H1 (cell line): ENCODE measurements around the gene MCC. TPM values are rescaled to one million over a fixed set of nuclear protein-coding genes. Genes with fewer than 3 reads are reported as not detected.

Source experiments
- ATF3 ChIP-seq: IDR thresholded peaks from 2 replicates; pipeline ENCODE4 v1.6.1; 2011; ENCODE audit warnings: low read depth, mild to moderate bottlenecking, low read length; ENCODE audit not compliant: insufficient read depth
- polyA plus RNA-seq, 7 experiments: library from polyadenylated mRNA; depleted of rRNA in 3 of 7; stranded (reverse) in 5 of 7; unstranded in 2 of 7; fragments of >200 nt in 5 of 7; fragments of 200-250 nt in 2 of 7; gene quantifications; 1 replicate in 5 of 7; 2 replicates in 1 of 7; 4 replicates in 1 of 7; pipeline versions ENCODE4 v1.2.1 to v1.2.3, GENCODE V29; 2011 to 2013; ENCODE audit warnings: missing spikeins in 2 of 7, mixed read lengths in 2 of 7
- total RNA-seq: library from RNA; stranded (reverse); fragmentation: NEBNext Ultra II Directional; extraction: Animal tissue kit (Norgen Biotek cat#: 25700); gene quantifications from 2 replicates; pipeline ENCODE4 v1.2.1, GENCODE V29; 2021

The MCC gene
- total and polyA plus RNA-seq, 2 of the 8 experiments (the other 6 are each of a cell fraction or from before 2014, with no cell fraction given), result 2.6 to 18.3 TPM

- TF ChIP-seq ATF3, result no peak
Measured at GRCh38 chr5:113283558-113283957, 204.7 kb downstream of the MCC start (continued).
